SJSA1 (cell line): Measurements from ENCODE around the gene RNF113A. TPM values are rescaled to one million over a fixed set of nuclear protein-coding genes. Genes with fewer than 3 reads are reported as not detected.

Source experiments
- total RNA-seq: library from RNA; depleted of rRNA; stranded (reverse); fragments of >200 nt; shearing (Covaris generic); gene quantifications from 2 replicates; pipeline ENCODE4 v1.2.3, GENCODE V29; 2014; rRNA removed

Gene RNF113A
- total RNA-seq, 1 experiment from 2014 or later, result 14.8 TPM

Other genes with a start within 250 kb of the RNF113A start
- 12.9 and 21.2 TPM in 2 replicates for gene SEPTIN6, start 178.6 kb downstream of the RNF113A start, total RNA-seq
- gene SOWAHD, start 113.1 kb downstream of the RNF113A start, total RNA-seq, result 0.19 and 1.6 TPM in 2 replicates
- 2,665 and 4,330 TPM in 2 replicates for gene RPL39, start 80.1 kb downstream of the RNF113A start, total RNA-seq
- gene UPF3B, start 18.8 kb downstream of the RNF113A start, total RNA-seq, result 3.4 and 6.2 TPM in 2 replicates
- 82.7 and 118 TPM in 2 replicates for gene NDUFA1, start 99 bp upstream of the RNF113A start, total RNA-seq
- gene AKAP14, start 24.2 kb upstream of the RNF113A start, total RNA-seq, result not detected in 2 replicates
- 4.2 and 7.3 TPM in 2 replicates for gene NKAP, start 72.0 kb upstream of the RNF113A start, total RNA-seq
- not detected in 2 replicates for gene RHOXF2B, start 206.0 kb upstream of the RNF113A start, total RNA-seq
- gene RHOXF1, start 244.2 kb upstream of the RNF113A start, total RNA-seq, result not detected in 2 replicates